ENCODE results near the gene RBM34. TPM values are rescaled to one million over a fixed set of nuclear protein-coding genes. Genes with fewer than 3 reads are reported as not detected.

RBM34 gene
- total RNA-seq, 1 experiment from 2014 or later, result 104 TPM

DNA sequence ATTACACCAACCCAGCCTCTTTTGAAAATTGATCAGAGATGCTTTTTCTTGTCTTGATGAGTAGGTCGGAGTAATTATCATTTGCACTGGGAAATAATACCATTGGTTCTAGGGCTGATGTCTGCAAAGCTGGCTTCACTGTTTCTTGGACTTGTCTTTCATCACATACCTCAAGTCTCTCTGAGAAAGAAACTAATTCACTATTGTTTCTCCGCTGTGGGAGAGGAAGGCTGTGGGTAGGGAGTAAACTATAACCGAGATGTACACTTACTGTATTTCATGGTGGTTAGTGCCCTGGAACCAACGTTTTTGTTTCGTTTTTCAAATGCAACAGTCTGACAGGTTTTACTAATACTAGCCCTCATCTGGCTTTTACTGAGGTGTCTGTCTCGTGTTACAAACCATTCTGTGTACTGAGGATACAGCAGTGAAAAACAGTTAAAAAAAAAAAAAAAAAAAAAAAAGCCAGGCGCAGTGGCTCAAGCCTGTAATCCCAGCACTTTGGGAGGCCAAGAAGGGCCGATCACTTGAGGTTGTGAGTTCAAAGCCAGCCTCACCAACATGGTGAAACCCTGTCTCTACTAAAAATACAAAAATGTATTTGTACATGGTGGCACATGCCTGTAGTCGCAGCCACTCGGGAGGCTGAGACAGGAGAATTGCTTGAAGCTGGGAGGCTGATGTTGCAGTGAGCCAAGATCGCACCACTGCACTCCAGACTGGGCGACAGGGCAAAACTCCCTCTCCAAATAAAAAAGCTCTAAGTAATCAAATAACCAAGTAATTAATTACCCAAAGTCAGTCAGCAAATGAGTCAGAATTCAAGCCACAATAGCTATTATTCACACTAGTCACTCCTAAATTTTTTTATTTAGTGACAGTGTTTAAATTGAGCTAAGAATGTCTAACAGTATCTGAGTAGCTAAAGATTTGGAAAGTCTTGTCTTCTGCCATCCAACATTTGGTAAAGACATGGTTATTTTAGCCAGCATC lies 55.7 kb downstream of the RBM34 start:
- no TSS peak for BruUV-seq (replicated peaks)
- peak overlapping the region in 1 of 2 experiments; percentile 57; a peak in 3 of 4 replicates for H3K4me3 ChIP-seq (ENCODE audit: low read depth in 2 of 2, low read length in 2 of 2)
- ChIA-PET CTCF (interaction anchor here (0.6 to 1.1 kb wide), 9 partner anchors 13 to 866 kb away, joined by 3 to 12 read pairs (median 5); no protein-coding TSS in a partner anchor), POLR2A (interaction anchor here (0.6 kb wide), 3 partner anchors 42 to 382 kb away, joined by 3 to 29 read pairs (median 4); no protein-coding TSS in a partner anchor)
- H3K27me3 ChIP-seq (ENCODE audit: control insufficient read depth, insufficient read depth, low read length), result no peaks in the 10 kb centered on the region
- in situ Hi-C loops (cut with HindIII; ENCODE audit: low pct_unique_long_range_greater_than_20kb, low sequenced_read_pairs), result no loop called here
- H3K27ac ChIP-seq (ENCODE audit: low read length), result peak overlapping the region; percentile 85
- TF ChIP-seq SIN3A (IDR thresholded peaks at IDR 0.05; ENCODE audit: borderline replicate concordance, insufficient read depth, low read depth, low read length) (no peak), POLR2AphosphoS5 (IDR thresholded peaks at IDR 0.05; ENCODE audit: low read depth, low read length) (no peak), TCF7L2 (IDR thresholded peaks at IDR 0.05; ENCODE audit: low read depth, low read length) (no peak)
- DNase-seq (ENCODE audit: low read depth, low spot score) (no peak), ATAC-seq (peak; percentile 51)
- H3K4me1 ChIP-seq (ENCODE audit: control insufficient read depth, insufficient read depth, low read length), result peaks cover 23% of the 10 kb centered on the region
- no peaks in the 10 kb centered on the region for H3K9me3 ChIP-seq (ENCODE audit: control insufficient read depth, insufficient read depth, low read depth, low read length)
- peaks cover 9% of the 10 kb centered on the region; the same call in 1 of the 2 replicates for H3K36me3 ChIP-seq (ENCODE audit: control insufficient read depth, insufficient read depth, low read length)
- intact Hi-C loops (cut with micrococcal nuclease; ENCODE audit: unreplicated experiment), result no loop called here

DNA sequence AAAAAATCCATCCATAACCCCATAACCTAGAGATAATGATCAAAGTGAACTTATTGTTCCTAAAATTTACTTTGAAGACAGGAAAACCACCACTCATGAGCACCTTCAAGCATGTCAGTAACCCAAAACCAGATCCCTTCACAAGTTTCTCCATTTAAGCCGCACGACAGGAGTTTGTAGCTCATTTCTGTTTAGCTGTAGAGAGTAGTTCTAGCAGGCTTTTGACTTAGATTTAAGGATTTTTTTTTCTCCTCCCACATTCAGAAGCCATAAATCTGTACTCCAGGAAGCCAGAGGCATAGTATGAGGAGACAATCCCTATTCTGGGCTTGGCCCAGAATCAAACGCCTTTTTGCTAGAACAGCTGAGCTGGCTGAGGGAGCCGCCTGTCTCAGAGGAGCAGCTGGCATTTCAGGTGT lies 58.0 kb downstream of the RBM34 start:
- DNase-seq (ENCODE audit: low read depth, low spot score) (no peak), ATAC-seq (no peak)
- H3K27ac ChIP-seq (ENCODE audit: low read length), result no peak overlapping the region
- BruUV-seq (replicated peaks), result no TSS peak
- in situ Hi-C loops (cut with HindIII; ENCODE audit: low pct_unique_long_range_greater_than_20kb, low sequenced_read_pairs), result no loop called here
- H3K4me3 ChIP-seq (ENCODE audit: low read depth in 2 of 2, low read length in 2 of 2), result no peak overlapping the region
- H3K4me1 ChIP-seq (ENCODE audit: control insufficient read depth, insufficient read depth, low read length), result peaks cover 23% of the 10 kb centered on the region
- TF ChIP-seq SIN3A (IDR thresholded peaks at IDR 0.05; ENCODE audit: borderline replicate concordance, insufficient read depth, low read depth, low read length), result no peak
- TF ChIP-seq, protein P1, sequence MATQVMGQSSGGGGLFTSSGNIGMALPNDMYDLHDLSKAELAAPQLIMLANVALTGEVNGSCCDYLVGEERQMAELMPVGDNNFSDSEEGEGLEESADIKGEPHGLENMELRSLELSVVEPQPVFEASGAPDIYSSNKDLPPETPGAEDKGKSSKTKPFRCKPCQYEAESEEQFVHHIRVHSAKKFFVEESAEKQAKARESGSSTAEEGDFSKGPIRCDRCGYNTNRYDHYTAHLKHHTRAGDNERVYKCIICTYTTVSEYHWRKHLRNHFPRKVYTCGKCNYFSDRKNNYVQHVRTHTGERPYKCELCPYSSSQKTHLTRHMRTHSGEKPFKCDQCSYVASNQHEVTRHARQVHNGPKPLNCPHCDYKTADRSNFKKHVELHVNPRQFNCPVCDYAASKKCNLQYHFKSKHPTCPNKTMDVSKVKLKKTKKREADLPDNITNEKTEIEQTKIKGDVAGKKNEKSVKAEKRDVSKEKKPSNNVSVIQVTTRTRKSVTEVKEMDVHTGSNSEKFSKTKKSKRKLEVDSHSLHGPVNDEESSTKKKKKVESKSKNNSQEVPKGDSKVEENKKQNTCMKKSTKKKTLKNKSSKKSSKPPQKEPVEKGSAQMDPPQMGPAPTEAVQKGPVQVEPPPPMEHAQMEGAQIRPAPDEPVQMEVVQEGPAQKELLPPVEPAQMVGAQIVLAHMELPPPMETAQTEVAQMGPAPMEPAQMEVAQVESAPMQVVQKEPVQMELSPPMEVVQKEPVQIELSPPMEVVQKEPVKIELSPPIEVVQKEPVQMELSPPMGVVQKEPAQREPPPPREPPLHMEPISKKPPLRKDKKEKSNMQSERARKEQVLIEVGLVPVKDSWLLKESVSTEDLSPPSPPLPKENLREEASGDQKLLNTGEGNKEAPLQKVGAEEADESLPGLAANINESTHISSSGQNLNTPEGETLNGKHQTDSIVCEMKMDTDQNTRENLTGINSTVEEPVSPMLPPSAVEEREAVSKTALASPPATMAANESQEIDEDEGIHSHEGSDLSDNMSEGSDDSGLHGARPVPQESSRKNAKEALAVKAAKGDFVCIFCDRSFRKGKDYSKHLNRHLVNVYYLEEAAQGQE (IDR thresholded peaks at IDR 0.05; ENCODE audit: insufficient read depth in 1 of 2, low read depth in 2 of 2, low read length in 1 of 2), result no peak
- TF ChIP-seq, protein P2, sequence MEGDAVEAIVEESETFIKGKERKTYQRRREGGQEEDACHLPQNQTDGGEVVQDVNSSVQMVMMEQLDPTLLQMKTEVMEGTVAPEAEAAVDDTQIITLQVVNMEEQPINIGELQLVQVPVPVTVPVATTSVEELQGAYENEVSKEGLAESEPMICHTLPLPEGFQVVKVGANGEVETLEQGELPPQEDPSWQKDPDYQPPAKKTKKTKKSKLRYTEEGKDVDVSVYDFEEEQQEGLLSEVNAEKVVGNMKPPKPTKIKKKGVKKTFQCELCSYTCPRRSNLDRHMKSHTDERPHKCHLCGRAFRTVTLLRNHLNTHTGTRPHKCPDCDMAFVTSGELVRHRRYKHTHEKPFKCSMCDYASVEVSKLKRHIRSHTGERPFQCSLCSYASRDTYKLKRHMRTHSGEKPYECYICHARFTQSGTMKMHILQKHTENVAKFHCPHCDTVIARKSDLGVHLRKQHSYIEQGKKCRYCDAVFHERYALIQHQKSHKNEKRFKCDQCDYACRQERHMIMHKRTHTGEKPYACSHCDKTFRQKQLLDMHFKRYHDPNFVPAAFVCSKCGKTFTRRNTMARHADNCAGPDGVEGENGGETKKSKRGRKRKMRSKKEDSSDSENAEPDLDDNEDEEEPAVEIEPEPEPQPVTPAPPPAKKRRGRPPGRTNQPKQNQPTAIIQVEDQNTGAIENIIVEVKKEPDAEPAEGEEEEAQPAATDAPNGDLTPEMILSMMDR (IDR thresholded peaks at IDR 0.05), result no peak
- no peak for TF ChIP-seq TCF7L2 (IDR thresholded peaks at IDR 0.05; ENCODE audit: low read depth, low read length)
- TF ChIP-seq POLR2AphosphoS5 (IDR thresholded peaks at IDR 0.05; ENCODE audit: low read depth, low read length), result no peak
- CTCF ChIA-PET, result interaction anchor here (0.7 to 0.9 kb wide), 3 partner anchors 106 to 730 kb away, joined by 3 to 7 read pairs (median 5); partner anchors contain the start of gene COA6
- no peaks in the 10 kb centered on the region for H3K27me3 ChIP-seq (ENCODE audit: control insufficient read depth, insufficient read depth, low read length)
- POLR2A ChIA-PET, result interaction anchor here (0.7 kb wide), 1 partner anchor 564 kb away, joined by 11 read pairs; no protein-coding TSS in a partner anchor
- no peaks in the 10 kb centered on the region for H3K9me3 ChIP-seq (ENCODE audit: control insufficient read depth, insufficient read depth, low read depth, low read length)
- H3K36me3 ChIP-seq (ENCODE audit: control insufficient read depth, insufficient read depth, low read length), result no peaks in the 10 kb centered on the region
- intact Hi-C loops (cut with micrococcal nuclease; ENCODE audit: unreplicated experiment), result no loop called here

Measured in Panc1 (cell line).